Activated CD4-positive, alpha-beta T cell treated with anti-CD3 and anti-CD28 coated beads for 4 hours (primary cell): ENCODE data around the gene AK5.
"Not testable (repeated sequence)": the region's sequence is repeated elsewhere in the genome, so short reads cannot be mapped to it uniquely, and the experiment has no call there.

ENCODE experiments used
- DNase-seq, 2 donors: peaks; one replicate each; pipeline ENCODE4 v3.0.0-alpha.2; 2020

The AK5 gene

GRCh38 chr1:77405186-77405585, 123.4 kb downstream of the AK5 start:
- DNase-seq: no peak

- DNase-seq: no peak
Measured at GRCh38 chr1:77406661-77407060, 124.8 kb downstream of the AK5 start.

GRCh38 chr1:77407738-77408375, 126.0 kb downstream of the AK5 start:
- no peak for DNase-seq

GRCh38 chr1:77408933-77409332, 127.1 kb downstream of the AK5 start:
- not testable (repeated sequence) for DNase-seq

- no peak for DNase-seq
Measured at GRCh38 chr1:77412069-77412819, 130.4 kb downstream of the AK5 start.

GRCh38 chr1:77412820-77413530, 131.2 kb downstream of the AK5 start:
- DNase-seq: no peak

DNA sequence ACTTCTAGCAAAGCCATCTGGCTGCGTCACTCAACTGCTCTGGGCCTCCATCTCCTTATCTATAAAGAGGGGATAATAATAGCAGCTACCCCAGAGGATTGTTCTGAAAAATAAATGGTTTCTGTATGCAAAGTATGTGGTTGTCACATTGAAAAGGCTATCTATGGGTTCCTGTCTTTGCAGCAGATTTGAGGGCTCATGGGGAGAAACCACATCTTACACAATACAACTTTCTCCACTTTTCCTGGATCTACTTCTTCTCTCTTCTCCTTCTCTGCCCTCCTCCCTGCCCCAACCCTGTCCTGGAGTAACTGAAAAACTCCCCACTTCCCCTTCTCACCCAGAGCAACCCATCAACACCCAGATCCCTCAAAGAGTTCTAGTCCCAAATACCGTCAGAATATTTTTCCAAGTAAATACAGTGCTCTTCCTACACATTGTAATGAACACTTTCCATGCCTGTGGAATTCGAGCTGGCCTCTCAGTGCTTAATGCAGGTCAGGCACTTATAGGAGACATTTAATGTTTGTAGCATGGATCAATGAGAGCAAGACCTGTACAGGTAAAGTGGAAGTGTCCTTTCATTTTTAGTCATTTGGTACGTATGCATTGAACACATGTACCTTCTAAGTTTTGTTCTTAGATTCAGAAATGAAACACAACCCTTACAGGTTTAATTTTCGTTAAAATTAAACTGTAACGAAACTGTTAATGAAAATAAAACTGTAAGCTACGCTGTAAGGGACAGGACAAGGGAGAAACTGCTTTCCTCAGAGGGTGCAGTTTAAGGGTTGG, 131.9 kb downstream of the AK5 start:
- DNase-seq: no peak

DNA sequence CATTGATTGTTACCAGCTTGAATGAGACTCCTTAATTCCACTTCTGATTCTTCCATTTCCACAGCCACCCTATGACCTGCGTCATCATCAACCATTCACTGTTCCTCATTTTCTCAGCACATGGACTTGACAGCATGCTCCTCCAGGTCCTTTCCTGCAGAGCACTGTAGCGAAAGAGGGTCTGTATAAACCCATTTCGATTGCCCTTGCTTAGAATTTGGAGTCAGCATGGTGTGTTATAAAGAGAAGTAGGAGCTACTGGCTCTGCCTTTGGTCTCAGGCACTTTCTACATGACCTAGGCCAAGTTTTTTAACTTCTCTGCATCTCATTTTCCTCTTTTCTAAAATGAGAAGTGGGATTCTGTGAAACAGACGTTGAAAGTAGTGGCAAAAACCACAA, 133.8 kb downstream of the AK5 start:
- DNase-seq: no peak

GRCh38 chr1:77416692-77417450, 135.1 kb downstream of the AK5 start:
- no peak for DNase-seq

DNA sequence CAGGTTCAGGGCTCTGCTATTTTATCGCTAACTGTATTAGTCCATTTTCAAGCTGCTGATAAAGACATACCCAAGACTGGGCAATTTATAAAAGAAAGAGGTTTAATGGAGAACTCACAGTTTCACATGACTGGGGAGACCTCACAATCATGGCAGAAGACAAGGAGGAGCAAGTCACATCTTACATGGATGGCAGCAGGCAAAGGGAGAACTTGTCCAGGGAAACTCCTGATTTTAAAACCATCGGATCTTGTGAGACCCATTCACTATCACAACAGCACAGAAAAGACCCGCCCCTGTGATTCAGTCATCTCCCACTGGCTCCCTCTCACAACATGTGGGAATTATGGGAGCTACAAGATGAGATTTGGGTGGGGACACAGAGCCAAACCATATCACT, 136.2 kb downstream of the AK5 start:
- not testable (repeated sequence) for DNase-seq

- DNase-seq: no peak
Measured at GRCh38 chr1:77421504-77422233, 139.8 kb downstream of the AK5 start.

GRCh38 chr1:77424236-77424635, 142.4 kb downstream of the AK5 start:
- DNase-seq: no peak

DNA sequence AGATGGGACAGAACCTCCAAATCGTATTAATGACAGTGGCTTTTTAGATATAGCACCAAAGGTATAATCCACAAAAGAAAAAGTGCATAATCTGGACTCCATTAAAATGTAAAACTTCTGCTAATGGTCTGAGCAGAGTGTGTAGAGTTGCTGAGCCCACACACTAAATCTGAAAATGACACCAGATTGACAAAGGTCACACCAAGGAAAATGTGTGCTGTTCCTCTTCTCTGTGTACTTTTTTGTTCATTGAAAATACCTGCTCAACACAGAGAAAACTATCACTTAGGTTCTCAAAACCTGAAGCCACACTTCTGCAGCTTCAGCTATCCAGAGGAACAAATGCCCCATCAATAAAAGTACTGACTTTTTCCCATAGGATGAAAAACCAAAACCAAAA, 146.2 kb downstream of the AK5 start:
- no peak for DNase-seq

- DNase-seq: no peak
Measured at GRCh38 chr1:77430966-77431690, 149.3 kb downstream of the AK5 start.

- DNase-seq: no peak
Measured at GRCh38 chr1:77433934-77434333, 152.1 kb downstream of the AK5 start.

GRCh38 chr1:77434967-77435366, 153.1 kb downstream of the AK5 start:
- DNase-seq: no peak

- no peak for DNase-seq
Measured at GRCh38 chr1:77438236-77438913, 156.6 kb downstream of the AK5 start.

- DNase-seq: no peak
Measured at GRCh38 chr1:77446841-77447555, 165.2 kb downstream of the AK5 start.

GRCh38 chr1:77447669-77448068, 165.8 kb downstream of the AK5 start:
- DNase-seq: no peak

GRCh38 chr1:77459881-77460280, 178.1 kb downstream of the AK5 start:
- DNase-seq: no peak
